ENCODE measurements around the gene UNC13A. TPM values are rescaled to one million over a fixed set of nuclear protein-coding genes. Genes with fewer than 3 reads are reported as not detected.

UNC13A gene
- 10.2 and 11.1 TPM in 2 replicates for total RNA-seq

DNA sequence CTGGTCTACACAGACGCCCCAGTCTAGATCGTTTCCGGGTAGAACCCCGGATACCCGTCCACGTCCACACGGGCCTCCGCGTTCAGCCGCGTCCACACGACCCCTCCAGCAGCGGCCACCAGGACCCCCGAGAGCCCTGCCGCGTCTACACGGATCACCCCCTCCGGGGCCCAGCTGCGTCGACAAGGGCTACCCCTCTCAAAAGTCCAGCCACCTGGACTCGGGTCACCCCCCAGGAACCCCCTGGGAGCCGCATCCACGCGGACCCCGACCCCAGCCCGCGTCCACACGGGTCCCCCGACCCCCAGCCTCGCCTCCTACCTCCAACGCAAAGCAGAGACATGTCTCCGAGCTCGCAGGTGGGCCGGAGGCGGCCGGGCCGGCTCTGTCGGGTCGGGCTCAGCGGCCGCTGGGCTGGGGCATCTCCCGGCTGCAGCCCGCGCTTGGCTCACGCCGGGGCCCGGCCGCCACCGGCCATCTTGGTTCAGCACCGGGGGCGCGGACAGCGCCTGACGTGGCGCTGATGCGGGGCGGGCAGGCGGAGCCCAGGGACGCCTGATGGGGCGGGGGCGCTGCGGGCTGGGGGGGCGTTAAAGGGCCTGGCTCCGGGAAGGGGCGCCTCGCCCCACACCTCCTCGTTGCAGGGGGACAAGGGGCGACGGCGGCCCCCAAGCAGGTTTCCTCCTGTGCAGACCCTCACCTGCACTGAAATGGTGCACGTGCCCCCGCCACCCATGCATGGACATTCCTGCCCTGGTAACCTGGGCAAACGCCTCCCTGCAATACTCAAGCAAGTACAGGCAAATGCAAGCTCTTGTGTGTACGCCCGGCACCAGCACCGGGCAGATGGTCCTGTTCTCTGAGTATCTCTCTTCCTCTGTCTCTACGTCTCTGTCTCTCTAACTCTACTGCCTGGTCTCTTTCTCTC, at the start of gene UNC13A:
Gene UNC13A (minus strand): TSS at position 498 of the 928 bp plus-strand sequence. CDS start 155 bp downstream, at position 343.

DNA sequence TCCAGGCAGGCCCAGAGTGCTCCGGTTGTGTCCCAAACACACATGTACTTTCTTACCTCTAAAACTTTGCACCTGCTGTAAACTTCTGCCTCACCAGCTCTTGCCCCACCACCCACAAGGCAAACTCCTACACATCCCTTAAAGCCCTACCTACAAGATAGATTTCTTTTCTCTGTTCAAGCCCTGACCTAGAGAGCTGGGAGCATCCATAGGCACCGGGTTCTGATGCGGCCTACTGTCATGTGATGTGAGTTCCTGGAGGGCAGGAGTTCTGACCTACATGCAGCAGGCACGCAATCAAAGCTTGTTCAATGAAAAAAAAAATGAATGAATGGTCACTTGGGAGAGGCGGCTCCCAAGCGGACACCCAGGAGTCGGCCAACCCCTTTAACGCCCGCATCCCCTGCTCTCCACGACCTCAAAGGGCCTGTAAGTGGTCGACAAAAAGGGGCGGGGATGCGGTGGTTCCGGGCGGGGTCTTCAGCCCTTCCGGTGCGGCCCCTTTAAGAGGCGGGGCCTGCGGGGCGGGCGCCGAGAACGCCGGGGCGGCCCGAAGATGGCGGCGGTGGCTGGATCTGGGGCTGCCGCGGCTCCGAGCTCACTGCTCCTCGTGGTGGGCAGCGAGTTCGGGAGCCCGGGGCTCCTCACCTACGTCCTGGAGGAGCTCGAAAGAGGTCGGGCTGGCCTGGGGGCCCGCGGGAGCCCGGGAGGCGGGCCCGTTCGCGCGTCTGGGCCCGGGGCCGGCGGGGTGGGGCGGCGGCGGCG, 31.0 kb upstream of the UNC13A start, which contains the start of gene MAP1S:
Gene MAP1S (plus strand): TSS at position 534 of the 765 bp plus-strand sequence. CDS start 23 bp downstream, at position 557.

DNA sequence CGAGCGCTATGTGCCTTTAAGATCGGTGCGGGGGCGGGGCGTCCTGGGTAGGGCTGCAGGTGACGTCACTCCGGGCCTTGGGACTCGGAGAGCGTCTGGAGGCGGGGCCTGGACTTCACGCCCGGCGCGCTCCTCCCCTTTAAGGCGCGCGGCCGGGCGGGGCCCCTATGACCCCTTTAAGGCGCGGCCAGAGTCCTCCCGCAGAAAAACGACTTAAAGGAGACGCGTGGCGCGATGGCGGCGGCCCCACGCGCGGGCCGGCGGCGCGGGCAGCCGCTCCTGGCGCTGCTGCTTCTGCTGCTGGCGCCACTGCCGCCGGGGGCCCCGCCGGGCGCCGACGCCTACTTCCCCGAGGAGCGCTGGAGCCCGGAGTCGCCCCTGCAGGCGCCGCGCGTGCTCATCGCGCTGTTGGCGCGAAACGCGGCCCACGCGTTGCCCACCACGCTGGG, 132.7 kb downstream of the UNC13A start, which contains the start of gene COLGALT1:
Gene COLGALT1 (plus strand): TSS at position 170 of the 449 bp plus-strand sequence. CDS start 65 bp downstream, at position 235.

Other genes with a start within 250 kb of the UNC13A start
- gene TMEM221, start 239.7 kb downstream of the UNC13A start, total RNA-seq = under 0.01 TPM in 1 of 2 replicates, not detected in the other
- gene NXNL1, start 227.4 kb downstream of the UNC13A start, total RNA-seq = not detected in 2 replicates
- 22.6 and 22.9 TPM in 2 replicates for gene SLC27A1, start 217.8 kb downstream of the UNC13A start, total RNA-seq
- 42.6 and 43.1 TPM in 2 replicates for gene PGLS, start 176.7 kb downstream of the UNC13A start, total RNA-seq
- 59.1 and 66.6 TPM in 2 replicates for gene COLGALT1, start 132.7 kb downstream of the UNC13A start, total RNA-seq
- gene MAP1S, start 31.1 kb upstream of the UNC13A start, total RNA-seq = 27.4 and 29.2 TPM in 2 replicates
- 0.68 and 0.92 TPM in 2 replicates for gene FCHO1, start 63.1 kb upstream of the UNC13A start, total RNA-seq
- not detected in 2 replicates for gene B3GNT3, start 106.8 kb upstream of the UNC13A start, total RNA-seq
- not detected in 2 replicates for gene INSL3, start 133.2 kb upstream of the UNC13A start, total RNA-seq
- gene JAK3, start 159.6 kb upstream of the UNC13A start, total RNA-seq = 2.2 and 2.3 TPM in 2 replicates
- gene RPL18A, start 171.6 kb upstream of the UNC13A start, total RNA-seq = 1,055 and 1,148 TPM in 2 replicates
- not detected in 2 replicates for gene SLC5A5, start 183.6 kb upstream of the UNC13A start, total RNA-seq
- gene CCDC124, start 244.7 kb upstream of the UNC13A start, total RNA-seq = 39.7 and 50.9 TPM in 2 replicates

Data from aortic smooth muscle cell (primary cell).